H1 (cell line): ENCODE data around the gene MAPK8IP1.

Experiments used
- CHD2 ChIP-seq: IDR thresholded peaks from 2 replicates; pipeline ENCODE4 v1.6.1; 2012; ENCODE audit warnings: low read length, improper control_type of control experiment
- CTCF ChIP-seq, 3 experiments: IDR thresholded peaks; 1 replicate in 2 of 3; 2 replicates in 1 of 3; pipeline versions ENCODE4 v1.5.1 to v1.6.1; 2011; ENCODE audit warnings: low read length in 3 of 3, mild to moderate bottlenecking in 3 of 3, inconsistent platforms in 2 of 3, low read depth in 1 of 3, moderate library complexity in 1 of 3; ENCODE audit not compliant: insufficient read depth in 1 of 3; ENCODE audit errors: control extremely low read depth in 1 of 3
- EP300 ChIP-seq, 2 experiments: IDR thresholded peaks; 1 replicate in 1 of 2; 2 replicates in 1 of 2; pipeline ENCODE4 v1.6.1; 2011 to 2012; ENCODE audit warnings: low read depth in 2 of 2, low read length in 2 of 2, mild to moderate bottlenecking in 2 of 2, borderline replicate concordance in 1 of 2, inconsistent platforms in 1 of 2, moderate library complexity in 1 of 2
- POLR2A ChIP-seq, 2 experiments: IDR thresholded peaks; 1 replicate in 1 of 2; 2 replicates in 1 of 2; pipeline ENCODE4 v1.6.1; 2011; ENCODE audit warnings: low read depth in 2 of 2, low read length in 2 of 2, mild to moderate bottlenecking in 2 of 2; ENCODE audit errors: control extremely low read depth in 1 of 2
- RFX5 ChIP-seq: IDR thresholded peaks from 2 replicates; pipeline ENCODE4 v1.6.1; 2011; ENCODE audit warnings: low read depth, low read length, improper control_type of control experiment, borderline replicate concordance
- TBP ChIP-seq: IDR thresholded peaks from 2 replicates; pipeline ENCODE4 v1.6.1; 2011; ENCODE audit warnings: low read depth, low read length, improper control_type of control experiment
- TF ChIP-seq, protein P1 (sequence below): fragments of 300-600 bp; sonication (generic); IDR thresholded peaks from 2 replicates; pipeline ENCODE4 v1.7.1; 2012; ENCODE audit warnings: low read length, moderate library complexity, mild to moderate bottlenecking, inconsistent platforms; ENCODE audit not compliant: insufficient replicate concordance

- no peak for TF ChIP-seq CTCF (IDR thresholded peaks at IDR 0.05; ENCODE audit: control extremely low read depth in 1 of 3, insufficient read depth in 1 of 3, low read depth in 1 of 3, low read length in 3 of 3)
- no peak for TF ChIP-seq EP300 (IDR thresholded peaks at IDR 0.05; ENCODE audit: borderline replicate concordance in 1 of 2, low read depth in 2 of 2, low read length in 2 of 2)
- TF ChIP-seq POLR2A (IDR thresholded peaks at IDR 0.05; ENCODE audit: control extremely low read depth in 1 of 2, low read depth in 2 of 2, low read length in 2 of 2) = no peak; a peak in 1 of 3 replicates
- TF ChIP-seq TBP = no peak
- TF ChIP-seq RFX5 = no peak
- no peak for TF ChIP-seq CHD2
- TF ChIP-seq, protein P1, sequence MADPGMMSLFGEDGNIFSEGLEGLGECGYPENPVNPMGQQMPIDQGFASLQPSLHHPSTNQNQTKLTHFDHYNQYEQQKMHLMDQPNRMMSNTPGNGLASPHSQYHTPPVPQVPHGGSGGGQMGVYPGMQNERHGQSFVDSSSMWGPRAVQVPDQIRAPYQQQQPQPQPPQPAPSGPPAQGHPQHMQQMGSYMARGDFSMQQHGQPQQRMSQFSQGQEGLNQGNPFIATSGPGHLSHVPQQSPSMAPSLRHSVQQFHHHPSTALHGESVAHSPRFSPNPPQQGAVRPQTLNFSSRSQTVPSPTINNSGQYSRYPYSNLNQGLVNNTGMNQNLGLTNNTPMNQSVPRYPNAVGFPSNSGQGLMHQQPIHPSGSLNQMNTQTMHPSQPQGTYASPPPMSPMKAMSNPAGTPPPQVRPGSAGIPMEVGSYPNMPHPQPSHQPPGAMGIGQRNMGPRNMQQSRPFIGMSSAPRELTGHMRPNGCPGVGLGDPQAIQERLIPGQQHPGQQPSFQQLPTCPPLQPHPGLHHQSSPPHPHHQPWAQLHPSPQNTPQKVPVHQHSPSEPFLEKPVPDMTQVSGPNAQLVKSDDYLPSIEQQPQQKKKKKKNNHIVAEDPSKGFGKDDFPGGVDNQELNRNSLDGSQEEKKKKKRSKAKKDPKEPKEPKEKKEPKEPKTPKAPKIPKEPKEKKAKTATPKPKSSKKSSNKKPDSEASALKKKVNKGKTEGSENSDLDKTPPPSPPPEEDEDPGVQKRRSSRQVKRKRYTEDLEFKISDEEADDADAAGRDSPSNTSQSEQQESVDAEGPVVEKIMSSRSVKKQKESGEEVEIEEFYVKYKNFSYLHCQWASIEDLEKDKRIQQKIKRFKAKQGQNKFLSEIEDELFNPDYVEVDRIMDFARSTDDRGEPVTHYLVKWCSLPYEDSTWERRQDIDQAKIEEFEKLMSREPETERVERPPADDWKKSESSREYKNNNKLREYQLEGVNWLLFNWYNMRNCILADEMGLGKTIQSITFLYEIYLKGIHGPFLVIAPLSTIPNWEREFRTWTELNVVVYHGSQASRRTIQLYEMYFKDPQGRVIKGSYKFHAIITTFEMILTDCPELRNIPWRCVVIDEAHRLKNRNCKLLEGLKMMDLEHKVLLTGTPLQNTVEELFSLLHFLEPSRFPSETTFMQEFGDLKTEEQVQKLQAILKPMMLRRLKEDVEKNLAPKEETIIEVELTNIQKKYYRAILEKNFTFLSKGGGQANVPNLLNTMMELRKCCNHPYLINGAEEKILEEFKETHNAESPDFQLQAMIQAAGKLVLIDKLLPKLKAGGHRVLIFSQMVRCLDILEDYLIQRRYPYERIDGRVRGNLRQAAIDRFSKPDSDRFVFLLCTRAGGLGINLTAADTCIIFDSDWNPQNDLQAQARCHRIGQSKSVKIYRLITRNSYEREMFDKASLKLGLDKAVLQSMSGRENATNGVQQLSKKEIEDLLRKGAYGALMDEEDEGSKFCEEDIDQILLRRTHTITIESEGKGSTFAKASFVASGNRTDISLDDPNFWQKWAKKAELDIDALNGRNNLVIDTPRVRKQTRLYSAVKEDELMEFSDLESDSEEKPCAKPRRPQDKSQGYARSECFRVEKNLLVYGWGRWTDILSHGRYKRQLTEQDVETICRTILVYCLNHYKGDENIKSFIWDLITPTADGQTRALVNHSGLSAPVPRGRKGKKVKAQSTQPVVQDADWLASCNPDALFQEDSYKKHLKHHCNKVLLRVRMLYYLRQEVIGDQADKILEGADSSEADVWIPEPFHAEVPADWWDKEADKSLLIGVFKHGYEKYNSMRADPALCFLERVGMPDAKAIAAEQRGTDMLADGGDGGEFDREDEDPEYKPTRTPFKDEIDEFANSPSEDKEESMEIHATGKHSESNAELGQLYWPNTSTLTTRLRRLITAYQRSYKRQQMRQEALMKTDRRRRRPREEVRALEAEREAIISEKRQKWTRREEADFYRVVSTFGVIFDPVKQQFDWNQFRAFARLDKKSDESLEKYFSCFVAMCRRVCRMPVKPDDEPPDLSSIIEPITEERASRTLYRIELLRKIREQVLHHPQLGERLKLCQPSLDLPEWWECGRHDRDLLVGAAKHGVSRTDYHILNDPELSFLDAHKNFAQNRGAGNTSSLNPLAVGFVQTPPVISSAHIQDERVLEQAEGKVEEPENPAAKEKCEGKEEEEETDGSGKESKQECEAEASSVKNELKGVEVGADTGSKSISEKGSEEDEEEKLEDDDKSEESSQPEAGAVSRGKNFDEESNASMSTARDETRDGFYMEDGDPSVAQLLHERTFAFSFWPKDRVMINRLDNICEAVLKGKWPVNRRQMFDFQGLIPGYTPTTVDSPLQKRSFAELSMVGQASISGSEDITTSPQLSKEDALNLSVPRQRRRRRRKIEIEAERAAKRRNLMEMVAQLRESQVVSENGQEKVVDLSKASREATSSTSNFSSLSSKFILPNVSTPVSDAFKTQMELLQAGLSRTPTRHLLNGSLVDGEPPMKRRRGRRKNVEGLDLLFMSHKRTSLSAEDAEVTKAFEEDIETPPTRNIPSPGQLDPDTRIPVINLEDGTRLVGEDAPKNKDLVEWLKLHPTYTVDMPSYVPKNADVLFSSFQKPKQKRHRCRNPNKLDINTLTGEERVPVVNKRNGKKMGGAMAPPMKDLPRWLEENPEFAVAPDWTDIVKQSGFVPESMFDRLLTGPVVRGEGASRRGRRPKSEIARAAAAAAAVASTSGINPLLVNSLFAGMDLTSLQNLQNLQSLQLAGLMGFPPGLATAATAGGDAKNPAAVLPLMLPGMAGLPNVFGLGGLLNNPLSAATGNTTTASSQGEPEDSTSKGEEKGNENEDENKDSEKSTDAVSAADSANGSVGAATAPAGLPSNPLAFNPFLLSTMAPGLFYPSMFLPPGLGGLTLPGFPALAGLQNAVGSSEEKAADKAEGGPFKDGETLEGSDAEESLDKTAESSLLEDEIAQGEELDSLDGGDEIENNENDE = no peak
These were observed 37.1 kb downstream of the MAPK8IP1 start, which contains the start of gene LARGE2 for GRCh38 chr11:45922425-45923082.
